Measurements from ENCODE around the gene PGP.

DNA sequence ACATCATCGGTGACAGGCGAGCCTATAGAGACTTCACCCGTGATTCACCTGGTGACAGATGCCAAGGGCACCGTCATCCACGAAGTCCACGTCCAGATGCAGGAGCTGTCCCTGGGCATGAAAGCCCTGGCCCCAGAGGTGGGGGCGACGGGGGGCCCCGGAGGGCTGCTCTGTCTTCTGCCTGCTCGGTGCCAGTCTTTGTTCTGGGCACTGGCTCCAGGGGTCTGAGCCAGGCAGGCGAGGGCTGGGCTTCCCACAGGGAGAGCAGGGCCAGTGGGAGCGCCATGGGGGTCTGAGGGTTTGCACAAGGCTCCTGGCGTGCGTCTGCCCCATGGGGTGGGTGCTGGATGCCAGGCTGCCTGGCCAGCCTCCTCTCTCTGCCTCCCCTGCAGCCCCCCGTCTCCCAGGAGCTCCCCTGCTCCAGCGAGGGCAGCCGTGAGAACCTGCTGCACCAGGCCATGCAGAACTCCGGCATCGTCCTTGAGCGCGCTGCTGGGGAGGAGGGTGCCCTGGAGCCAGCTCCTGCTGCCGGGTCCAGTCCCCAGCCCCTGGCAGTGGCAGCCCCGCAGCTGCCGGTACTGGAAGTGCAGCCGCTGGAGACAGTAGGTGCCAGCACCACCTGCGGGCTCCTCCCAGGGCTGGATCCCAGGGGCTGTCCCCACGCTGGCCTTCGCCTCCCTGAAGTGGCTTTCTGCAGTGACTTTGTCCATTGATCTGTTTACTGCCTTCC, 18.6 kb upstream of the PGP start:
- TF ChIP-seq BHLHE40 (IDR thresholded peaks at IDR 0.05; ENCODE audit: low read depth, low read length): no peak
- no peak for TF ChIP-seq CHD4 (IDR thresholded peaks at IDR 0.05; ENCODE audit: borderline replicate concordance)
- no peak for TF ChIP-seq POLR2A (IDR thresholded peaks at IDR 0.05; ENCODE audit: low read length)
